ENCODE data around the gene ADGRA3.

- TF ChIP-seq EZH2phosphoT487 (IDR thresholded peaks at IDR 0.05; ENCODE audit: borderline replicate concordance, low read length) (no peak), CTCF (conservative IDR thresholded peaks at IDR 0.05; ENCODE audit: low read depth, low read length) (no peak), EZH2 (IDR thresholded peaks at IDR 0.05; ENCODE audit: low read length, unreplicated experiment) (no peak)
These were observed 11.4 kb downstream of the ADGRA3 start for GRCh38 chr4:22504447-22504846.
